Stimulated activated CD8-positive, alpha-beta memory T cell treated with anti-CD3 and anti-CD28 coated beads, Interleukin-15, amount 100 ng/mL, for 24 hours (primary cell): Measurements from ENCODE around the gene SUSD4.
"Not testable (repeated sequence)": the region's sequence is repeated elsewhere in the genome, so short reads cannot be mapped to it uniquely, and the experiment has no call there.

Experiments used
- DNase-seq: peaks from one replicate; pipeline ENCODE4 v3.0.0-alpha.2; 2020; ENCODE audit warnings: low read depth

Gene SUSD4

GRCh38 chr1:223251387-223251786 lies 112.6 kb downstream of the SUSD4 start:
- not testable (repeated sequence) for DNase-seq

GRCh38 chr1:223250632-223251015 lies 113.4 kb downstream of the SUSD4 start:
- DNase-seq: no peak

DNA sequence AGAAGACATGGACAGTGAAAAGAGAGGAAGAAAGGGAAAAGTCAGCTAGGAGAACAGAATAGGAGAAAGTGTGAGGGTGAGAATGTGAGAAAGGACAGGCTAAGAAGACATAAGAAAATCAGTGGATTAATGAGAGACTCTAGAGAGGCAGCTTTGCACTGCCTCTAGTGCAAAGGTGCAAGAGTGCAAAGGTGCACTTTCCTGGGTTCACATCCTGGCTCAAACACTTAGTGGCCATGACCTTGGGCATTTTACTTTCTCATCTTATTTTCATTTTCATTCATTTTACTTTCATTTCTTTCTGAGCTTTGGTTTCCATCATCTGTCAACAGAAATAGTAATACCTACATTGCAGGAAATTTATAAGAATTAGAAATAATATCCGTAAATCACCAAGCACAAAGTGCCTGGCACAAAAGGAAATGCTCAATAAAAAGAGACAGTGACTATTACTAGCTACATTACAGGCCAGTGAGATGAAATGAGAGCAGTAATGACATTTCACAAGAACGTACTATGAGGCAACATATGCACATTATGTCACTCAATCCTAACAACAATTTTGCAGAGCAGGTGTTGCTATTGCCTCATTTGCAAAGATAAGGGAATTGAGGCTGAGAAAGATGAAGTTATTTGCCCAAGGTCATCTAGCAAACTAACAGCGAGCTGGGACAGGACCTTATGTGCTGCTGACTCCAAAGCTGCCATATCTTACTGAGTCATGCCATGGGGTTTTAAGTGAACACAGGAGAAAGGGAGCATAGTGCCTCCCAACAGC lies 113.9 kb downstream of the SUSD4 start:
- DNase-seq: no peak

GRCh38 chr1:223248770-223249140 lies 115.2 kb downstream of the SUSD4 start:
- no peak for DNase-seq

DNA sequence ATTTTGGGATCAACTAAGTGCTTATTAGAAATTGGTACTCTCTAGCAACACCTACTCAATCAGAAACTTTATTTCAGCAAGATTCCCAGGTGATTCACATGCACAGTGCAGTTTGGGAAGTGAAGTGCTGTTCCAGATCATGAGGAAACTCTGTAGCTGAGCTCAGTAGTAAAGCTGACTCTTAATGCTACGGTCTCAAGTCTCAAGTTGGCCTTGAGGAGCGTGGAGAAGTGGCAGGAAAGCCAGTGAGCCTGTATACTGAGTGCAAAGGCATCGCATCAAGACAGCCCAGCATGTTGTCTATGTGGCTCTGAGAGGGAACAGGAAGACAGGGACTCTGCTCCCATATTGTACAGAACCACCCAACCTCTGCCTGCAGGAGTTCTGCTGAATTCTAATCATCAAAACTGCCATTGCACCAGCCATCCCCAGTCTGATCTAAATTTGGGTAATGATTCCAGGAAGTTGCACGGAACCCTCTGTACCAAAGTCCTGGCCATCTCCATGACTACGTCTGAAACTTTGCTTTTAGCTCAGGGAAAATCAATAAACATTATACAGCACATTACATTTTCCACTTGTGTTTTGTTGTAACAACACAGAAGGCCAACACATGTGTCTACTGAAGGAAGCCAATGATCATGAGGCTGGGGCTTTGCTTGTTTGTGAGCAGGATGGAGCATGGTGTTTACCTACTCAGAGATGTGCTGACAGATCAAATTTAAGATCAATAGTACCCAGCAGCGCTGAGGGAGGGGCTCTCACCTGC lies 115.8 kb downstream of the SUSD4 start:
- no peak for DNase-seq

GRCh38 chr1:223246476-223247112 lies 117.4 kb downstream of the SUSD4 start:
- no peak for DNase-seq

DNA sequence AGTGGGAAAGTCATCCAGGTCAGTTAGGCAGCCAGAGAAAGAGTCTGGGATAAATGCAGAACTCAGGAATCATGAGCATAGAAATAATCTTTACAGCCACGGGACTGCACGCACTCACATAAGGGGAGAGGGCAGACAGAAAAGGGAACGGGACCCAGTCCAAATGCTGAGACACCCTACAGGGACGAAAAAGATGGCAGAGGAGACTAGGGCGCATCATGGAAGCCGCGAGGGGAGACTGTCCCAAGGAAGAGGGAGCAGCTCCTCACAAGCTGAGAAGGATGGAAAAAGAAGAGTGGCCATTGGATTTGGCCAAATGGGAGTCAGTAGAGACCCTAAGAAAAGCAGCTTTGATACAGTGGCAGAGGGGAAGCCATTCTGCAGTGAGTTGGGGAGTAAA lies 118.0 kb downstream of the SUSD4 start:
- DNase-seq: no peak

DNA sequence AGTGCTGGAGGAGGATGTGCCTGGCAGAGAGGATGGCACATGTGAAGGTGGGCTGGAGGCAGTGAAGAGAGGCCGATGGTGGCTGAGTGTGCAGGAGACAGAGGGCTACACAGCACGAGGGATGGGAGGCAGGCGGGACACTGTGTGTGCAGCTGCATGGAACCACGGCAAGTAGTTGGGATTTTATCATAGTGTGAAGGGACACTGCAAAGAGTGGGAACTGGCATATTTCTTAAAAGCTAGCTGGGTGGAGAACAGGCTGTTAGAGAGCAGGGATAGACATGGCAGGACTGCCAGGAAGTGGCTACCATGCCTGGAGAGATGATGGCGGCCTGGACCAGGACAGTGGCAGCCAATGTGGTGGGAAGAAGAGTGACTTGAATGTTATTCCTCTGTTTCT lies 118.6 kb downstream of the SUSD4 start:
- no peak for DNase-seq

DNA sequence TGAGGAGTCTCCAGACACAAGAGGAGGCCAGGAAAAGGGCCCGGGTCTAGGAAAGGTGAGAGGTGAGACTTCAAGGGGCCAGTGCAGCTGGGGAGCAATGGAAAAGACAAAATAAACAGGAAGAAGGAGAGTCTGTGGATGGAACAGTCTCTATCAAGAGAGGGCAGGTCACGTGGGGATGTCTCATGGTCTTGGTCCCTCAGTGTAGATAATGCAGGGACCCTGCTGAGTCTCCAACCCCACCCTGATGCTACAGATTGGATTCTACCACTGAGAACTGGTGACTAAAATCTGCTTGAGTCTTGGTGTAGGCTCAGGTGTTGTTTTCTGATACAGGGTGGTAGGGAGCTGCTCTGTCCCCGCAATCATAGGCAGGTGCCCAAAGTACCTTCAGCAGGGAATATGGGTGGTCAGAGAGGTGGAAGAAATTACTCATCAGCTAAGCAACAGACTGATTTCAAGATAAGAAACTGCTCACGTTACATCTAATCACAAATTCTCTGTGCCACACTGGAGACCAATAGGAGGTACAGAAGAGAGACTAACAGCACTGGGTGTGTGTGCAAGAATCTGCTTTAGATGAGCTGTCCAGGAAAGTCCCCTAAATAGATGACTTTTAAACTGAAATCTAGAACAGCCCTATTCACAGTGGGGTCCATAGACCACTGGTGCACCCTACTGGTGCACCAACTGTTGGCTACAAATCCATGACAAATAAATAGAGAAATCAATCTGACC lies 119.4 kb downstream of the SUSD4 start:
- no peak for DNase-seq

DNA sequence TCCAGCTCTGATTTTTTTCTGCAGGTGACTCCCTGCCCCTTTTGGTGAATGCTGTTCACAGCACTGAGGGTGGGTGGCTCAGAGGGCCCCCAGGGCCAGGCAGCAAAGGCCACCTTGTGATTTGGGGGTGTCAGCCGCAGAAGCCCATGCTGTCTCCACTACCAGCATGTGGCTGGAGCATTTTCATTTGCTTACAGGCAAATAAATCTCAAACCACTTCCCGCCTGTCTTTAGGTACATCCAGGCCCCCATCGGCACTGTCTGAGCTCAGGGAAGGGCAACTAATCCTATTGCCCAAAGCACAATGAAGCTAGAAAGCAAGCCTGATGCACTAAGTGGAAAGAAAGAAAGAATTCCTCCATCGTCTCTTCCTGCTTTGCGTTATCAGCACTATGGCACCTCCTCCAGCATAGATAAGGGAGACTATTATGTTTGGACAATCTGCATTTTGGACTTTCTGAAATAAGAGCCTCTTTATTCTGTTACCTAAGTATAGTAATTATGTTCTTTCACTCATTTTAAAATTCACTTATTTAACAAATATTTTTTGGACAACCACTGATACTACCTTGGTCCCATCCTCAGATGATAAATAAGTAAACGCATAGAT lies 120.4 kb downstream of the SUSD4 start:
- no peak for DNase-seq

DNA sequence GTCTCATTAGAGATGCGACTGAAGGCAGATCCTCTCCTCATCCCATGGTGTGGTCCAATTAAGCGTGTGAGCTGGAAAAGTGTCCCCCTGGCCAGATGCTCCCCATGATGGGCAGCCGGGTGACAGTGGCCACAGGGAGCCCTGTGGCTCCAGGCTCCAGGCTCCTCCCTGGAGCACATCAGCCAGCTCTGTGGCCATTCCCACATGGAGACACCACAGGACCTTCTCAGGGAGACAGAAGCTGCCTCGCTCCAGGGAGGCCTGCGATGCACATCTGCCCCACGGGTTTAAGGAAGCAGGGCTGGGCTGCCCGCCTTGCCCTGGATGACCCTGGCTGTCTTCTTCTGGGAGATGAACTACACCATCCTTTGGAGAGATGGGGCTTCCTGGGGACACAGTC lies 121.0 kb downstream of the SUSD4 start:
- DNase-seq: no peak

GRCh38 chr1:223242382-223242955 lies 121.5 kb downstream of the SUSD4 start:
- DNase-seq: no peak

DNA sequence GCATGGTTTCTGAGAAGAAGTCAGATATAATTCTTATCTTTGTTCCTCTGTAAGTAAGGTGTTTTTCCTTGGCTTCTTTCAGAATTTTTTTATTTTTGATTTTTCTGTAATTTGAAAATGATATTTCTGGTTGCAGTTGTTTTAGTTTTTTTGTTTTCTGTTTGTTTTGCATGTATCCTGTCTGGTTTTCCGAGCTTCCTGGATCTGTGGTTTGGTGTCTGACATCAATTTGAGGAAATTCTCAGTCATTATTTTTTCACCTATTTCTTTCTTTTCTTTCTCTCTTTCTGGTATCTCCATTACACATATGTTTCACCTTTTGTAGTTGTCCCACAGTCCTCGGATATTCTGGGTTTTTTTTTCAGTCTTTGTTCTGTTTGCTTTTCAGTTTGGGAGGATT lies 123.9 kb downstream of the SUSD4 start:
- DNase-seq: no peak

- DNase-seq: no peak
Measured at GRCh38 chr1:223235091-223235490, 128.9 kb downstream of the SUSD4 start.

GRCh38 chr1:223234534-223234933 lies 129.4 kb downstream of the SUSD4 start:
- DNase-seq: no peak

DNA sequence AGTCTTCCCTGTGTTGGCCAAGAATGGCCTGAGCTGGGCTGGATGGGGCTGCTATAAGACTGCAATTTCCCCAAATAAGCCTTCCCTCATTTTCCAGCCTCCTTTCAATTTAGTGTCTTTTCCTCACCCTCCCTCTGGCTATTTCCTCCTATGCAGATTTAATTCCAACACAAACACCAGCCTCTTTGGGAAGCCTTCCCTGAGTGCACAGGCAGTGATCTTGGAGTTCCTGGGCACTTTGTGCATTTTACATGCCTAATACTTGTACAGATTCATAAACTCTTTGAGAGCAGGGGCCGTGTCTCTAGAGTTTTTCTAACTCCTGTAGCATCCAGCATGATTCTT lies 129.8 kb downstream of the SUSD4 start:
- no peak for DNase-seq

GRCh38 chr1:223233410-223234169 lies 130.4 kb downstream of the SUSD4 start:
- DNase-seq: no peak

DNA sequence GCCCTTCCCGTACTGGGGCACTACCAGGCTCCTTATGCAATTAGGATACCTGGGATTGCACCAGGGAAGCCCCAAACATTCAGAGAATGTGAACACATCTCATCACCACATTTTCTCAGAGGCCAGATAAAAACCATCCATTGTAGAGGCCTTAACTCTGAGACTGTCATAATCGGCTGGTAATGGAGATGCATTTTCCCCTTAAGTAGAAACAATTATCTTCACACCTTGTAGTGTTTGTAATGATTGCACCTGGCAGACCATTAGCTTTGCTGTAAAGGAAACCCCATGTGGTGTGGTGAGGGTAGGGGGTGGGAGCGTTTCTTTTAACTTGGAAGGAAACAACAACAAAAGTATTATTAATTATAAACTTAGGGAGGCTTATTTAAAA lies 131.0 kb downstream of the SUSD4 start:
- no peak for DNase-seq

DNA sequence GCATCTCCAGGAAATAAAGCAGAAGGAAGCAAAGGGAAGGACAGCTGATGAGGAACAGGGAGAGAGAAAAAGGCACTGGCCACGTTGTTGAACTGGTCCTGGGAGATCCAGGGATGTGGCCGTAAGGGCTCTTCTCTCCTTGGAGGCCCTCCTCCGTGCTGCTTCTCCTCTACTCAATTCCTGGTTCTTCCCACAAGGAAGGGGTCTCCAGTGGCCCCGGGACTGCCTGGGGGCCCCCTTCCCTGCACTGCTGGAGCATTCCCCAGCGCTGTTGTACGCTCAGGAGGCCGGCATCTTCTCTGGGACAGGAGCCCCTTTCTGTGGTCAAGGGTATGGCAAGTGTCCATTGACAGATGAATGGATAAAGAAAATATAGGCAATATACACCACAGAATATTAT lies 132.4 kb downstream of the SUSD4 start:
- no peak for DNase-seq

DNA sequence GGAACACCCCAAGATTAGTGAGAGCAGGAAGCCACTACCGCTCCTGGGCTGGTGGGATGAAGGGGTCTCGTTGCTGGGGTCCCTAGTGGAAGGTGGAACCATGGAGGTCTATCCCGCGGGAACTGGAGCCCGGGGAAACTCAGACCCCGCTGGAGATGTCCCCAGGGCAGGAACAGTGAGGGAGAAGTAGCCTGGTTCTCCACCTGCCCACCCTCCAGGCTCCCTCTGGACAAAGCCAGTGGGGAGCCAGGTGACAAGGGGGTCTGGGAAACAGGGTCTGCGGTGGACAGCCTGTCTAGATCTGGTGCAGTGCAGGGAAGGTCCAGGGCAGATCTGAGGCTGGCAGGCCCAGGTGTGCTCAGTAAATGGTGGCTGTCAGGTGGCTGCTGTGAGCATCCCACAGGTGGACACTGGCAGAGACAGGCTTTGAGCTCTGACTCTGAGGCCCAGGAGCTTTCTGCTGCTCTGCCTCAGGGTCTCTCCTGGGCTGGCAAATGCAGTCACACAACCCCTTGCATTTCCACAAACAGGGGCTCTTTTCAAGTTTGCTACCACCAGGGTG lies 132.9 kb downstream of the SUSD4 start:
- no peak for DNase-seq
